GM19023 (cell line): Measurements from ENCODE around the gene MAPK13.
A peak's percentile ranks its signal among the peaks of the same experiment; 100 is the strongest.
"Not testable (repeated sequence)": the region's sequence is repeated elsewhere in the genome, so short reads cannot be mapped to it uniquely, and the experiment has no call there.

Experiments
- ATAC-seq: cut with Tn5 transposase; IDR thresholded peaks from one replicate; pipeline ENCODE4 v1.9.1; 2021; ENCODE audit warnings: mild to moderate bottlenecking, moderate library complexity; ENCODE audit not compliant: unreplicated experiment

MAPK13 gene

DNA sequence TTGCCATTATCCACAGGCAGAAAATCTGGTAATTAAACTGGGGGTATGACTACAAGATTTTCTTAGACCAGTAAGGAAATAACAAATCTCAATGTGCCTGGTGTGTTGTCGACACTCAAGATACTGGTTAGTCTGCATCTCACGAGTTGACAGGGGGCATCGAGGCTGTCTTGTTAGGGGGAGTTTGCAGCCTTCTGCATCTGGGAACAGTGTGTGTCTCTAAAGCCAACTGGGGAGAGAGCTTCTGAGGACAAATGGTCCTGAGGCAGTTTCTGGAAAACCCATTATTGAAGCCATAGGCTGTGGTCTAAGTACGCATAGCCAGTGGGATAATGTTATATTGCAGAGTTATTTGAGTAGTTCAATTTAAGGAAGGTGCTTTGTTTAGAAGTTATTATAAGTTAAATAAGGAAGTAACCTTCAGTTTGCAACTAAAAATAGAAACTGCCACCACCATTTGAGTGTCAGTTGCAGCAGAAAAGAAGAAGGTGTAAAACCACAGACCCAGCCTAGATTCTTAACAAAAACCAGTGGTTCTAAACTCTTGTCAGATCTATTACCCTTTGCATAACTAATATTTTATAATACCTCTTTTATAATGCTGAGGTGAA is 15.4 kb upstream of the MAPK13 start:
- ATAC-seq, result no peak

DNA sequence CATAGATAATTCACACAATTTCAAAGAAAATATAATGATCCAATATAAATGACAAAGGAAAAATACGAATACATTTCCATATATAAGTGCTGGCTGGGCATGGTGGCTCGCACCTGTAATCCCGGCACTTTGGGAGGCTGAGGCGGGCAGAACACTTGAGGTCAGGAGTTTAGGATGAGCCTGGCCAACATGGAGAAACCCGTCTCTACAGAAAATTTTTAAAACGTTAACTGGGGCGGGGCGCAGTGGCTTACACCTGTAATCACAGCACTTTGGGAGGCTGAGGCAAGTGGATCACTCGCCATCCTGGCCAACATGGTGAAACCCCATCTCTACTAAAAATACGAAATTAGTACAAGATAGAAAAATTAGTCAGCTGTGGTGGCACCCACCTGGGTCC is 14.9 kb upstream of the MAPK13 start:
- ATAC-seq, result no peak

DNA sequence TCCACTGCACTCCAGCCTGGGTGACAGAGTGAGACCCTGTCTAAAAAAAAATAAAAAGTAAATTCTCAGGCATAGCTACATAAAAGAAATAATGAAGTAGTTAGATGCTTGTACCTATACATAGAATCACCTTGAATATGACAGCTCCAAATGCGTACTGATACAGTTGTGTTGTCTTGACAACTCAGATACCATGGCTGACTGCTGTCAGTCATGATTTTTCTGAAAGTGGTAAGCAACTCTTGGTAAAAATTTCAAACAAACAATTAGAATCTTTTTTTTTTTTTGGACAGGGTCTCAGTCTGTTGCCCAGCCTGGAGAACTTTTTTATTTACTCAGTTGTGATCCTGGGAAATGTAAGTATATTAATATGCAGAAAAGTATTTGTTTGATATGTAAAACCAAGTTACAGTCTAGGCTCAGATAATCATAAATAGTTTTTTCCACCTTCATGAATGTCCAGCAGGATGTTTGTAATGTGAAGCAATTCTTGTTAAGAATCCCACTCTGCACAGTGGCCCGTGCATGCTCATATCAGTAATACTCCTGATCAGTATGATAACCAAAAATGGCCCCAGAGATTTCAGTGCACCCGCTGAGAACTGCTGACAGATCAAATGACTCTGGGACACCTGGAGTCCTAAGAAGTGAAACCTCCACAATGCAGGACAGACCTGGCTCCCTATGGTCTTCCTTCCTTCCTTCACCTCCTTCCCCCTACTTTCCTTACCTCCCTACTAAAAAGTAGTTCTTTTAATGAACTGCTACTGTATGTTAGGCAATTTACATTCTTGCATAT is 14.0 kb upstream of the MAPK13 start:
- no peak for ATAC-seq

DNA sequence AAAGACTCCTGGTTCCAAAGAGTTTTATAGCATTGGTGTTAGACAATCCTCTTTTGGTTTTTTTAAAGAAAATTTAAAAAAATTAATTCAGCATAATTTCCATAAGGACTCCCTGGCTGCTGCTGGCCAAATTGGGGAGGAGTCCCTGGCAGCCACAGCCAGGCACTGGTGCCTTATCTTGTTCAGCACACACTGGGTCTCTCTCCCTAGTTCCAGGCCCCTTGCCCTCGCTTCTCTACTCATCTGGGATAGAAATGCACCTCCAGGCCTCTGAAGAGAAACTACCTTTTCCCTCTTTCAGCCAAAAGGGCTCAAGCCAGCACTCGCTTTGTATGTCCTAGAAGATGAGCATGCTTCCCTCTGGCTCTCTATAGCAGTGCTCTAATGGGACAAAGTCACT is 13.4 kb upstream of the MAPK13 start:
- no peak for ATAC-seq

DNA sequence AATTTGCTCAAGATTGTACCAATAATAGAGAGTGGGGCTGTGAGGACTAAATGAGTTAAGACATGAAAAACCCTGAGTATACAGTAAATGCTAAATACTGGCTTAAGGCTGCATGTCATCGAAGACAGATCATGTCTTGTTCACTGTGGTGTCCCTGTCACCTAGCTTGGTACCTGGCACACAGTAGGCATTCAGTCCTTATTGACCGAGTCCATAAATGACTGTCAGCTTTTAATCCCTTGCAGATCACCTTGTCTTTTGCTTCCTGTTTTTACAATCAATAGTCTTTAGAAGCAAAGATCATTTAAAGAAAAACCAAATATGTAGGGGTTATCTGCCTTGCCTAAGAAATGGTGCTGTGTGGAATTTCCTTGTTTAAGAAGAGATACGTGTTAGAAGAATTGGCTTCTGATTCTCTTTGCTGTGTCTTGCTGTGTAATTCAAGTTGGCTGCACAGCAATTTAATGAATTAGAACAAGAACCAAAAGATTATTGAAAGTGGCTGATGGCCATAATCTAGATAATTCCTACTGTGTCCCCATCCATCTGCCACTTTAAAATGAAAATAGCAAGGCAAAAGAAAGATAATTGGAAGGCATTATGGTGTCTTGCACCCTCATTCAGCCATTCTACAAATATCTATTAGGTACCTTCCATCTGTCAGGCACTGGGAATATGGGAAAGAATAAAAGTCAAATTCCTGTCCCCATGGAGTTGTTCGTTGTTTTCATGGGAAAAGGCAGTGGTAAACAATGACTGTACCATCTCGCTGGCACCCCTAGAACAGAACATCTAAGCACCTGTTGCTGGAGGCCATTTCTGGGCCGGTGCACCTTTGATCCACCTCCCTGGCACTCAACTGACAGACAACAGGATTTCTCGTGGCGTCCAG is 12.4 kb upstream of the MAPK13 start:
- ATAC-seq, result no peak

DNA sequence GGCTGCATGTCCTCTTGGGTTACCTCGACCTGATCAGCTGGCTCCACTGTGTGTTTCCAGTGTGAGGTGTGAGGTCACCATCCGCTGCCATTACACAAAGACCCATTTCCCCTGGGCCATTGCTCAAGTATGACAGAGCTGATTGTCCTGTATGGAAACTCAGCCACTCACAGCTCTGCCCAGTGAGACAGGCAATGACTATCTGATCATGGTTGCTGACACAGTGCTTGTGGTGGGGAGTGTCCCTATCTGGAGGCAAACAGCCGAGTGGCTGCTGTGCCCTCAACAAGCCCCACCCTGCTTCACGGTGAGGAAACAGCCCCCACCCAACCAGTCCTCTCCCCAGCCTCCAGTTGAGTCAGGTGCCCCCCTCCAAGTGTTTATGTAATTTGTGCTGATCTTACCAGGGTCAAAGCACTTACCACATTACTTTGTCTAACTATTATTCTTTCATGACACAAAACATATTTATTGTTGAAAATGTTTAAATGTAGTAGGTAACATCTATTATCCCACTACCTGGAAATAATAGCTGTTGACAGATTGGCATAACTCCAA is 11.7 kb upstream of the MAPK13 start:
- no peak for ATAC-seq

DNA sequence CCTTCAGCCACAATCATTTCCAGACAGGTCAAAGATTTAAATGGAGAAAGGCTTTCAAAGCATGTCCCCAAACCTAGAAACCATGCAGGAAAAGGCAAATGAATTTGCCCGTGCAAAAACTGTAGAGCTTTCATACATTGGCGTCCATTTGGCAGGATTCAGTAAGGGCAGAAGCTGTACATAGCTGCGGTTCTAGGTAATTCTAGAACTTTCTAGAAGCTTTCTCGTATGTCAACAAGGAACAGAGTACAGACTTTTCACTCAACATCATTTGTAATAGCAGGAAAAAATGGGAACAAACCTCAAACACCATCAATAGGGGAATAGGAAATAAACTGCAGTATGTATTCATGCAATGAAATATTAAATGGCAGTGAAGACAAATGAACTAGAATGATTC is 11.1 kb upstream of the MAPK13 start:
- no peak for ATAC-seq

DNA sequence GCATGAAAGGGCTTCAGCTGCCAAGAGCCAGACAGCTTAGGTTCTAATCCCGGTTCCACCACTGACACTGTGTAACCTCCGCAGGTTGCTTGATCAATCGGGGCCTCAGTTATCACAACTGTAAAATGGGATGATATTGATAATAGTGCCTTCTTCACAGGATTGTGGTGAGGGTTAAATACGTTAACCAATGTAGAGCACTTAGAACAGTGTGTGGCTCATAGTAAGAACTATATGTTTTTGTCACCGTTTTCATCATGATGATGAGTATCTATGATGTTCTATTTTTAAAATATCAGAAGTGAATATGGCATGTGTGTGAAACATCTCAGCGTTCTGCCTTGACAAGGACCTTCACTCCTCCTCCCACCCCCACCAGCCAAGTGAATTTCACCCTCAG is 10.3 kb upstream of the MAPK13 start:
- no peak for ATAC-seq

DNA sequence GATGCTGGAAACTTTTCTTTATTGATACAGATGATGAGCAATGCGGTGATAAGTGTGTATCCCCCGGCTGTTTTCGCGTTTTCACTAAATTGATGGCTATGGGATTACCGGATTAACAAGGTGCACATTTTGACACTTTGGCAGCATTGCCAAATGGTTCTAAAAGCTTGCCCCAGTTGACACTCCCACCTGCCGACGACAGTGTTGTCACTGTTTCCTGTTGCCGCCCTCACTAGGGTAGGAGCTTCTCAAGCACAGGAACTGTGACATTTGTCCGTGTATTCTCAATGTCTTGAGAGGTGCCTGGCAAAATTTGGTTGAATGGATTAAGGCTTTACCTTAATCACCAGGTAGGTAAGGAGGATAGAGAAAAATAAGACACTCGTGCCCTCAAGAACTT is 9.8 kb upstream of the MAPK13 start:
- no peak for ATAC-seq

DNA sequence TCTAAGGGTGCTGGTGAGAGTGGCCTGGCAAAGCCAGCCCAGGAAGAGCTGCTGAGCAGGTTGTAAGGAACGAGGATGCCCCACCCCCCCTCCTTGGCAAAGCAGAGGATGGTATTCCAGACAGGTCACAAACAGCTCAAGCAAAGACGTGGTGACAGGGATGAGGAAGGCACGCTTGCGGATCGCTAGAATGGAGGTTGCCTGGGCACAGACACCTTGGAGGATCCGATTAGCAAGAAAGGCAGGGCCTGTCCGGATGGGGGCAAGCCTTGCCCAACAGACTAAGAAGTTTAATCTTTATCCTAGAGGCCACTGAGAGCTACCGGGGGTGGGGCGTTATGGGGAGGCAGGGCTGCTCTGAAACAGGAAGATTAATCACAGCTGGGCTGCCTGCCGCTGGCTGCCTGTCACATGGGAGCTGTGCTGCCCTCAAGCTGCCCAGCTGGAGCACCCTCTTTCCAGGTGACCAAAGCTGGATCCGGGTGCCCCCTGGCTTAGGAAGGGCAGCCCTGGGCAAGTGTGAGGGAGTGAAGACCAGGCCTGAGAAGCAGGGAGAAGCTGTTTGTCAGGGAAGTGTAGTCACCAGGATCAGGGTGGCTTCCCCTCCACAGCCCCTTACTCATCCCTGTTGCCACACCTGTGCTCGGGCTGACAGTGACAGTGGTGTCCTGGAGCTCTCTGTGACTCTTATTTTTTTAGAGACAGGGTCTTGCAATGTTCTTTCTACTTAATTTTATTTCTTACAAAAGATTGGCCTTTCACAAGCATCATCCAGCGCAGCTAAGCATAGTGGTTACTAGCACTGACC is 9.1 kb upstream of the MAPK13 start:
- no peak for ATAC-seq

DNA sequence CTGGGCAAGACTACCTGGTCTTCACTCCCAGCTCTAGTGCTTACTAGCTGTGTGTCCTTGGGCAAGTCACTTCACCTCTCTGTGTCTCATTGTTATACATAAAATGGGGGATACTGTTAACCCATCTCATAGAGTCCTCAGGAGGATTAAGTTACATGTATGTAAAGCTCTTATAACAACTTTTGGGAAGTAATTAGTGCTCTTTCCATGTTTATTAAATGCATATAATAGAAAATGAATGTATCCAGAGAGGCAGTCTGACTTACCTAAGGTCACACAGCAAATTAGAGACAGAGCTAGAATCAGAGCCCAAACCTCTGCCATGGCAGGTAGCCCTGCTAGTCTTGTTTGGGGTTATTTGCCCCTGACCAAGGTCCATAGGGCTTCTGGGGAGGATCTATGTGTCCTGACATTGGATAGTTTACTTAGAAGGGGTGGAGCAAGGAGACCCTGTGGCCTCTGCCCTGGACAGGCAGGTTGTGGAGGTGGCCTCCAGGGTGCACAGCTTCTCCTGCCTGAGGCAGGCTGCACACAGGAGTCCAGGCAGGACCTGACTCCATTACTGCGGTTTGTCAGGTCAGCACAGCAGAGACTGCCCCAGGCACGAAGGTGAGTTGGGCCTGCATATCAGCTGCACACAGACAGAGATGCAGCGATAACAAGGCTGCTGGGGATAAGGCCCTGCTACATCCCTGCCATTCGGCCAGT is 8.4 kb upstream of the MAPK13 start:
- ATAC-seq, result no peak

DNA sequence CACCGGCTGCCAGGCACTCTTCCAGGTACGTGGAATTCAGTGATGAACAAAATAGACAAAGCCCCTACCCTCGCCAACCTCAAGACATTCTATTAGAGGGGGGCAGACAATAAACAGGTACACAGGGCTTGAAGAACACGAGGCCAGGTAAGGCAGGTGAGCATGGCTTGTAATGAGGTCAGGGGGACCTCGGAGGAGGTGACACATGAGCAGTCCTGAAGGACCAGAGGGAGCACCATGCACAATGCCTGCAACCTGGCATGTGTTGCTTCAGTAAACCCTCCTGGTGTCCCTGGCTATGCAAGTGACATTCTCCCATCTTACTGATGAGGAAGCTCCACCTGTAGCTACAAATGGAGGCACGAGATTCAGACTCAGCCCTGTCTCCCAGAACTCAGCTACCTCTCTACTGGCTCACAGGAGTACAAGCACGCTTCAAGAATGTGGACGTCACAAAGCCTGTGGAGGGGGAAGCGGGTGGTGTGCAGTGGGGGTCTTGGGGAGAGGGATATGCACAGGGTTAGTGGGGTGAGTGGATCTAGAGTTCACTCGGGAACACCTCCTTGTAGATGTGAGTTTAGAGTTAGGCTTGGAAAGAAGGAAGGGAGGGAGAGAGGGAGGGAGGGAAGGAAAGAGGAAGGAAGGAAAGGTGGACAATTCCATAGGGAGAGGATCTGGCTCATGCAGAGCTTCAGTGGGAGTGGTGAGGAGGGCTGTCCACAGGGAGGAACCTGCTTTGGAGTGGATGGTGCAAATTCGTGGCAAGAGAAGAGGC is 7.6 kb upstream of the MAPK13 start:
- ATAC-seq, result no peak

DNA sequence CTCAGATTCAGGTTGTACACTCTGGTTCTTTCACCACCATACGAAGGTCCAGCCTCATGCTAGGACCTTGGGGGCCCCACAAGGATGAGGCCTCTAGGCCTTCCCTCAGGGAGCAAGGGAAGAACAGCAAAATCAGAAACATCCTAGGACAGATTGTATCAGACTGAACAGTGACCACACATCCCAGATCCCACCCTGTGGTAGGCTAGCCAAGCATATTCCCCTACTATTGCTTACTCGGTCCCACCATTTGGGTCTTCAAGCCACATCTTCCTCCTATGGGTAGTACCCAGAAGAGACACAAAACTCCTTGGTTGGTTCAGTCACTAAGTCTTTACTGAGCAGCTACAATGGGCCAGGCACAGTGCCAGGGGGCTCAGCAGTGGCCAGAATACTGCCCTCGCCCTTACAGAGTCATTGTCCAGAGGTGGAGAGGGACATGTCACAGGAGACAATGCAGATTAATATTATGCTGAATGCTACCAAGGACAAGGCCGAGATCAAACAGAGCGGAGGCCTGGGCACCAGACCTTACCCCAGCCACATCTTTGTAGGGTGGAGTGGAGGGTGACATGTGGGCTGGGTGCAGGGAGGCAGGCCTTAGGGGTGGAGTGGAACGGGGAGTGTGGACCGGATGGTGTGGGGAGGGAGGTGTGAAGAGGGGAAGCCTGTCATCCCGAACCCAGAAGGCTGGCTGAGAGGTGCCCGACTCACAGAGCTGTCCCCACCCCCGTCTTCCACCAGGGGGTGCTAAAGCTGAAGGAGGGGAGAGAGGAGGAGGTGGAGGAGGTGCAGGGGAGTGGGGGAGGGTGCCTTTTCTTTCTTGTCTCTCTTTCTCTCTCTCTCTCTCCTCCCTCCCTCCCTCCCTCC is 6.8 kb upstream of the MAPK13 start:
- ATAC-seq, result peak; percentile 76

DNA sequence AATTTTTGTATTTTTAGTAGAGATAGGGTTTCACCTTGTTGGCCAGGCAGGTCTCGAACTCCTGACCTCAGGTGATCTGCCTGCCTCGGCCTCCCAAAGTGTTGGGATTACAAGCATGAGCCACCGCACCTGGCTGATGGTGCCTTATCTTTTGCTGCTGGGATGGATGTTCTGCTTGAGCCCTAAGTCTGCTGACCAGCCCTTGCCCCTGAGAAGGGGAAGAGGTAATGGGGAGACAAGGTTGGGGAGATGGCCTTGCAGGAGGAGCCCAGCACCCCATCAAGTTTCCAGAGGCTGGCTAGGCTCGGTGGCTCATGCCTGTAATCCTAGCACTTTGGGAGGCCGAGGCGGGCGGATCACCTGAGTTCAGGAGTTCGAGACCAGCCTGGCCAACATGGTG is 6.0 kb upstream of the MAPK13 start:
- ATAC-seq, result not testable (repeated sequence)

DNA sequence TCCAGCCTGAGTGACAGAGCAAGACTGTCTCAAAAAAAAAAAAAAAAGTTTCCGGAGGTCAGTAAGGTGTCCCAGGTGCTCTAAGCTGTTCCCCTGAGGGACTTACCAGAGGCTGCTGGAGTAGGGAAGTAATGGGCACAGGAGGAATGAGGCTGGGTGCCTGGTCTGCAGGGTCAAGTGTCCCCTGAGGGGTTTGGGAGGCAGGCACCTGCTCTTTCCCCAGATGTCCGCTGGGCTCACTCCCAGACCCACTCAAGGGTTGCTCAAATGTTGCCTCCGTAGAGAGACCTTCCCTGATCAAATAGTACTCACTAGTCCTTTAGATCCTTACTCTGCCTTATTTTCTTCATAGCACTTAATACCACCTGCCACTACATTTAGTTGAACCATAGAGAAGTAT is 5.4 kb upstream of the MAPK13 start:
- no peak for ATAC-seq

DNA sequence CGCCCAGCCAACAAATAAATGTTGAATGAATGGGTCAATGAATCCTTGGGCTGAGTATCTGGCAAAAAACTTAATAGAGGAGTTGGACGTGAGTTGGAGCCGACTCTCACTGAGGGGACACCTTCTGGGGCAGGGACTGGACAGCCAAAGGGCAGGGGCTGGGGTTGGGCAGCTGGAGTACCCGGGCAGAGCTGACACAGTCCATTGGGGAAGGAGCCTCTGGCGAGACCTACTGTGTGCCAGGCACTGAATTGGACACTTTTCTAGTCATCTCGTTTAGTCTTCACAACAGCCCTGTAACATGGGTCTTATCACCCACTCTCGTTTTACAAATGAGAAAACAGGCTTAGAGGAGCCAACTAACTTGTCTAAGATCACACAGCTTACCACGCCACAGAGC is 4.7 kb upstream of the MAPK13 start:
- ATAC-seq, result no peak

DNA sequence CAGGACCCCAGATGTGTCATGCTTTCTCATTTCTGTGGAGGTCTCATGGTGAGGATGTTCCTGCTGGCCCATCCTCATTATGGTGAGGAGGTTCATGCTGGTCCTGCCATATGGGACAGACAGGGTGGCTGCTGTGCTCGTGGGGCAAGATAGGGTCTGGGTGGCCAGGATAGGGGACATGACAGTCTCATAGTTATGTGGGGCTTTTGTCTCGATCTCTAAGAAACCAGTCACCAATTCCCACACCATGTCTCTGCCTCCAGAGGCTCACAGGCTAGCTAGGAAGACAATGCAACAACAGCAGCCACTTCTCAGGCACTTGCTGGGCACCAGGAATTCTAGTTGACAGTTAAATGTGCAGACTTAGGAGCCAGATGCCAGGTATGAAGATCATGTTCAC is 4.2 kb upstream of the MAPK13 start:
- ATAC-seq, result no peak
